ENCODE data around the gene PKD2. TPM values are rescaled to one million over a fixed set of nuclear protein-coding genes. Genes with fewer than 3 reads are reported as not detected.

The PKD2 gene
- total and polyA plus RNA-seq, 2 of the 13 experiments (the other 11 are each of a cell fraction or from before 2014, with no cell fraction given), result 5.6 to 9.1 TPM

GRCh38 chr4:88041626-88042025, 34.2 kb downstream of the PKD2 start (continued):
- TF ChIP-seq, protein P1, sequence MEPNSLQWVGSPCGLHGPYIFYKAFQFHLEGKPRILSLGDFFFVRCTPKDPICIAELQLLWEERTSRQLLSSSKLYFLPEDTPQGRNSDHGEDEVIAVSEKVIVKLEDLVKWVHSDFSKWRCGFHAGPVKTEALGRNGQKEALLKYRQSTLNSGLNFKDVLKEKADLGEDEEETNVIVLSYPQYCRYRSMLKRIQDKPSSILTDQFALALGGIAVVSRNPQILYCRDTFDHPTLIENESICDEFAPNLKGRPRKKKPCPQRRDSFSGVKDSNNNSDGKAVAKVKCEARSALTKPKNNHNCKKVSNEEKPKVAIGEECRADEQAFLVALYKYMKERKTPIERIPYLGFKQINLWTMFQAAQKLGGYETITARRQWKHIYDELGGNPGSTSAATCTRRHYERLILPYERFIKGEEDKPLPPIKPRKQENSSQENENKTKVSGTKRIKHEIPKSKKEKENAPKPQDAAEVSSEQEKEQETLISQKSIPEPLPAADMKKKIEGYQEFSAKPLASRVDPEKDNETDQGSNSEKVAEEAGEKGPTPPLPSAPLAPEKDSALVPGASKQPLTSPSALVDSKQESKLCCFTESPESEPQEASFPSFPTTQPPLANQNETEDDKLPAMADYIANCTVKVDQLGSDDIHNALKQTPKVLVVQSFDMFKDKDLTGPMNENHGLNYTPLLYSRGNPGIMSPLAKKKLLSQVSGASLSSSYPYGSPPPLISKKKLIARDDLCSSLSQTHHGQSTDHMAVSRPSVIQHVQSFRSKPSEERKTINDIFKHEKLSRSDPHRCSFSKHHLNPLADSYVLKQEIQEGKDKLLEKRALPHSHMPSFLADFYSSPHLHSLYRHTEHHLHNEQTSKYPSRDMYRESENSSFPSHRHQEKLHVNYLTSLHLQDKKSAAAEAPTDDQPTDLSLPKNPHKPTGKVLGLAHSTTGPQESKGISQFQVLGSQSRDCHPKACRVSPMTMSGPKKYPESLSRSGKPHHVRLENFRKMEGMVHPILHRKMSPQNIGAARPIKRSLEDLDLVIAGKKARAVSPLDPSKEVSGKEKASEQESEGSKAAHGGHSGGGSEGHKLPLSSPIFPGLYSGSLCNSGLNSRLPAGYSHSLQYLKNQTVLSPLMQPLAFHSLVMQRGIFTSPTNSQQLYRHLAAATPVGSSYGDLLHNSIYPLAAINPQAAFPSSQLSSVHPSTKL (CRISPR knock-in tag; IDR thresholded peaks at IDR 0.05), result peak; percentile 49; the same call in 1 of the 2 replicates
- TF ChIP-seq ZNF570 (CRISPR knock-in tag; IDR thresholded peaks at IDR 0.05; ENCODE audit: borderline replicate concordance), result no peak

DNA sequence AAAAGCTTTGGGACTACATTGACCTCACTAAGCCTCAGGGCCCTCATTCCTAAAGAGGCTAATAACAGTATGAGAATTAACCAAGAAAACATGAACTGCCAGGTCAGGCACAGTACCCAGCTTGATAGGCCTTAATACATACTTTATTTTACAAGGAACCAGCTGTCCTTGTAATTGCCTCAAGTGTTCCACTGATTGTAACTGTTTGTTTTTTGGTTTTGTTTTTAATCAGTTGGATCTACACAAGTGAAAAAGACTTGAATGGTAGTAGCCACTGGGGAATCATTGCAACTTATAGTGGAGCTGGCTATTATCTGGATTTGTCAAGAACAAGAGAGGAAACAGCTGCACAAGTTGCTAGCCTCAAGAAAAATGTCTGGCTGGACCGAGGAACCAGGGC, 35.6 kb downstream of the PKD2 start:
- FAIRE-seq (no peak), ATAC-seq (no peak), DNase-seq (ENCODE audit: low spot score) (no peak)
- Histone ChIP-seq H3K79me2 (ENCODE audit: insufficient read depth, low read length) (no peaks in the 10 kb centered on the region), H3K27me3 (ENCODE audit: control insufficient read depth in 1 of 2, insufficient read depth in 2 of 2, low read length in 2 of 2) (no peaks in the 10 kb centered on the region), H3K4me2 (ENCODE audit: low read depth, low read length) (no peak overlapping the region), H3K4me3 (replicated peaks in 1 of 3; ENCODE audit: insufficient read depth in 1 of 3, low read depth in 2 of 3, low read length in 3 of 3) (no peak overlapping the region), H3K36me3 (replicated peaks in 1 of 2; ENCODE audit: control insufficient read depth in 1 of 2, insufficient read depth in 2 of 2, low read length in 2 of 2) (peaks cover 9 to 34% of the 10 kb centered on the region in 2 experiments; a peak in 4 of 5 replicates), H2AFZ (ENCODE audit: low read length) (no peak overlapping the region), H4K20me1 (ENCODE audit: insufficient read depth, low read length) (no peaks in the 10 kb centered on the region), H3K9me3 (ENCODE audit: low read length) (no peaks in the 10 kb centered on the region), H3K9ac (ENCODE audit: insufficient read depth, low read depth, low read length) (no peak overlapping the region), H3K27ac (ENCODE audit: extremely low read length, insufficient read depth, low read length) (no peak overlapping the region), H3K4me1 (ENCODE audit: insufficient read depth, low read length) (peaks cover 16% of the 10 kb centered on the region)
- WGBS (ENCODE audit: low lambda C conversion rate), result 93% methylated on average over 1 of the region's 1 CpG
- ChIA-PET CTCF (ENCODE audit: low intra/inter-chr PET ratio, low total read pairs) (no interaction called here), POLR2A (no interaction called here)
- in situ Hi-C loops (cut with HindIII; ENCODE audit: extremely low pct_ligation_motif_present, low pct_unique_long_range_greater_than_20kb), result no loop called here
- BruUV-seq (replicated peaks), result no TSS peak
- intact Hi-C loops (cut with micrococcal nuclease; ENCODE audit: unreplicated experiment), result no loop called here
- no peak for TF ChIP-seq POLR2A (IDR thresholded peaks at IDR 0.05; ENCODE audit: insufficient read depth in 1 of 2, low read depth in 2 of 2, low read length in 2 of 2)
- TF ChIP-seq PLRG1 (conservative IDR thresholded peaks at IDR 0.05), result no peak
- TF ChIP-seq CBX2 (IDR thresholded peaks at IDR 0.05; ENCODE audit: low read depth, low read length), result no peak
- TF ChIP-seq CBX2 (CRISPR knock-in tag; IDR thresholded peaks at IDR 0.05; ENCODE audit: low read depth), result no peak
- no peak for TF ChIP-seq ZNF609 (CRISPR knock-in tag; IDR thresholded peaks at IDR 0.05; ENCODE audit: borderline replicate concordance)
- TF ChIP-seq, protein P2, sequence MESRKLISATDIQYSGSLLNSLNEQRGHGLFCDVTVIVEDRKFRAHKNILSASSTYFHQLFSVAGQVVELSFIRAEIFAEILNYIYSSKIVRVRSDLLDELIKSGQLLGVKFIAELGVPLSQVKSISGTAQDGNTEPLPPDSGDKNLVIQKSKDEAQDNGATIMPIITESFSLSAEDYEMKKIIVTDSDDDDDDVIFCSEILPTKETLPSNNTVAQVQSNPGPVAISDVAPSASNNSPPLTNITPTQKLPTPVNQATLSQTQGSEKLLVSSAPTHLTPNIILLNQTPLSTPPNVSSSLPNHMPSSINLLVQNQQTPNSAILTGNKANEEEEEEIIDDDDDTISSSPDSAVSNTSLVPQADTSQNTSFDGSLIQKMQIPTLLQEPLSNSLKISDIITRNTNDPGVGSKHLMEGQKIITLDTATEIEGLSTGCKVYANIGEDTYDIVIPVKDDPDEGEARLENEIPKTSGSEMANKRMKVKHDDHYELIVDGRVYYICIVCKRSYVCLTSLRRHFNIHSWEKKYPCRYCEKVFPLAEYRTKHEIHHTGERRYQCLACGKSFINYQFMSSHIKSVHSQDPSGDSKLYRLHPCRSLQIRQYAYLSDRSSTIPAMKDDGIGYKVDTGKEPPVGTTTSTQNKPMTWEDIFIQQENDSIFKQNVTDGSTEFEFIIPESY (CRISPR knock-in tag; IDR thresholded peaks at IDR 0.05), result no peak

Data from HepG2 (cell line).